Pancreas (tissue), 10 donors: ENCODE data around the gene C1QL1. TPM values are rescaled to one million over a fixed set of nuclear protein-coding genes. Genes with fewer than 3 reads are reported as not detected.

Experiments used
- ATAC-seq, 4 donors: fragments of 200-7000 bp; cut with Tn5 transposase; one replicate each; pipeline versions ENCODE4 v1.8.0 to v1.9.1; 2020; ENCODE audit warnings: mild to moderate bottlenecking in 4 of 4, moderate library complexity in 4 of 4
- DNase-seq, 6 donors: peaks; one replicate each; pipeline ENCODE4 v3.0.0-alpha.2; 2020
- FAIRE-seq: peaks from 2 replicates; lab custom pipeline; 2012; peaks lifted over from hg19 to GRCh38; lab: Jason Lieb, UNC
- H3K27ac ChIP-seq, 4 donors: fragments of 200-600 bp; sonication (generic); 1 replicate in 3 of 4; 2 replicates in 1 of 4; pipeline versions ENCODE4 v1.5.0 to v1.8.0; 2020
- H3K27me3 ChIP-seq, 4 donors: fragments of 200-600 bp; one replicate each; pipeline ENCODE4 v1.8.0; 2021
- H3K36me3 ChIP-seq, 3 donors: fragments of 200-600 bp; sonication (generic) in 1 of 3; one replicate each; pipeline versions ENCODE4 v1.5.0 to v1.8.0; 2020 to 2021
- H3K4me1 ChIP-seq, 3 donors: fragments of 200-600 bp; one replicate each; pipeline ENCODE4 v1.8.0; 2021
- H3K4me3 ChIP-seq, 4 donors: fragments of 200-600 bp; sonication (generic) in 2 of 4; one replicate each; pipeline versions ENCODE4 v1.5.0 to v1.8.0; 2020 to 2021
- H3K9me3 ChIP-seq, 4 donors: fragments of 200-600 bp; one replicate each; pipeline ENCODE4 v1.8.0; 2021
- CTCF ChIP-seq, 4 donors: fragments of 200-600 bp; sonication (generic) in 3 of 4; IDR thresholded peaks; one replicate each; pipeline versions ENCODE4 v1.5.0 to v1.8.0; 2021; ENCODE audit warnings: antibody characterized with exemption in 4 of 4
- whole genome bisulfite sequencing, 2 donors: extraction: QIAGEN DNeasy Blood & Tissue Kit; methylation state at CpG; one replicate each; pipeline ENCODE4 v1.1.7; 2013; 5-methylcytosine and 5-hydroxymethylcytosine counted together
- intact Hi-C, 3 donors: fragments of 100-400 bp; cut with DNase I; formaldehyde crosslinking; loops; one replicate each; pipeline versions ENCODE4 v1.11.1 to v1.14.2; 2022
- polyA plus RNA-seq, 2 donors: library from polyadenylated mRNA; stranded (reverse); fragments of 200-250 nt; gene quantifications; one replicate each; pipeline ENCODE4 v1.2.3, GENCODE V29; 2013
- total RNA-seq, 6 donors: library from RNA; stranded (reverse); fragmentation: NEBNext Ultra II Directional in 4 of 6; extraction: Animal tissue kit (Norgen Biotek cat#: 25700) in 4 of 6; gene quantifications; one replicate each; pipeline versions ENCODE4 v1.2.1 to v1.2.4, GENCODE V29; 2021 to 2023
- donor health status: healthy with polysubstance abuse.
- donor health status: DM: no; HTN: no; CAD: no; lungs with moderate emphysema.
- donor health status: DM: no; HTN: no; CAD: no.
- donor health status: control.
- donor health status: control.
- donor health status: Bipolar disorder and iron deficiency.
- donor health status: DM: yes; HTN: yes; CAD: no.
- donor health status: DM: no; HTN: no; CAD: no.
- donor health status: DM: no; HTN: no; CAD: no.
- donor health status: DM: yes; HTN: yes; CAD: no.

The C1QL1 gene
- total and polyA plus RNA-seq, 8 donors: 0.92 to 29.3 (median 3.5) TPM

GRCh38 chr17:45004388-45004787 is 36.3 kb upstream of the C1QL1 start:
- intact Hi-C loops: no loop called here
- no peak for TF ChIP-seq CTCF (IDR thresholded peaks at IDR 0.05)
- Histone ChIP-seq H3K9me3 (no peaks in the 10 kb centered on the region), H3K4me1 (no peaks in the 10 kb centered on the region), H3K4me3 (no peak overlapping the region), H3K27me3 (no peaks in the 10 kb centered on the region), H3K36me3 (no peaks in the 10 kb centered on the region), H3K27ac (no peak overlapping the region)
- ATAC-seq: no peak
- no peak for FAIRE-seq
- WGBS, 2 donors: 89 to 95% methylated on average over 3 of the region's 3 CpGs
- no peak for DNase-seq

- no peak for FAIRE-seq
- no peak for ATAC-seq
- Histone ChIP-seq H3K9me3 (no peaks in the 10 kb centered on the region), H3K36me3 (no peaks in the 10 kb centered on the region), H3K4me1 (no peaks in the 10 kb centered on the region), H3K27me3 (no peaks in the 10 kb centered on the region), H3K4me3 (no peak overlapping the region), H3K27ac (no peak overlapping the region)
- WGBS, 2 donors: 68 to 78% methylated on average over 8 of the region's 8 CpGs
- DNase-seq: no peak
- TF ChIP-seq CTCF (IDR thresholded peaks at IDR 0.05): no peak
- intact Hi-C loops: no loop called here
Observed at GRCh38 chr17:45003877-45004276, 35.8 kb upstream of the C1QL1 start.

GRCh38 chr17:45001310-45001709 is 33.2 kb upstream of the C1QL1 start:
- ATAC-seq (peak in 1 of 4 donors; percentile 39), FAIRE-seq (no peak), DNase-seq (no peak)
- no peak for TF ChIP-seq CTCF (IDR thresholded peaks at IDR 0.05)
- Histone ChIP-seq H3K9me3 (no peaks in the 10 kb centered on the region), H3K4me1 (no peaks in the 10 kb centered on the region), H3K4me3 (no peak overlapping the region), H3K36me3 (no peaks in the 10 kb centered on the region), H3K27ac (no peak overlapping the region), H3K27me3 (no peaks in the 10 kb centered on the region)
- intact Hi-C loops: no loop called here
- 54 to 59% methylated on average over 3 of the region's 3 CpGs for WGBS, 2 donors

- 77 to 86% methylated on average over 3 of the region's 3 CpGs for WGBS, 2 donors
- H3K4me1 ChIP-seq: no peaks in the 10 kb centered on the region
- H3K9me3 ChIP-seq: no peaks in the 10 kb centered on the region
- ATAC-seq (no peak), FAIRE-seq (no peak), DNase-seq (no peak)
- TF ChIP-seq CTCF (IDR thresholded peaks at IDR 0.05): no peak
- no peaks in the 10 kb centered on the region for H3K36me3 ChIP-seq
- no peak overlapping the region for H3K27ac ChIP-seq
- intact Hi-C loops: no loop called here
- H3K27me3 ChIP-seq: no peaks in the 10 kb centered on the region
- no peak overlapping the region for H3K4me3 ChIP-seq
Observed at GRCh38 chr17:44999433-44999832, 31.3 kb upstream of the C1QL1 start.

- H3K4me1 ChIP-seq: no peaks in the 10 kb centered on the region
- TF ChIP-seq CTCF (IDR thresholded peaks at IDR 0.05): no peak
- H3K9me3 ChIP-seq: no peaks in the 10 kb centered on the region
Observed at GRCh38 chr17:44998646-44999045, 30.5 kb upstream of the C1QL1 start.

More at GRCh38 chr17:44998646-44999045, 30.5 kb upstream of the C1QL1 start:
- no peaks in the 10 kb centered on the region for H3K27me3 ChIP-seq
- no peak for ATAC-seq
- DNase-seq: no peak
- intact Hi-C loops: no loop called here
- H3K27ac ChIP-seq: no peak overlapping the region
- no peak overlapping the region for H3K4me3 ChIP-seq
- no peaks in the 10 kb centered on the region for H3K36me3 ChIP-seq
- FAIRE-seq: no peak
